ENCODE measurements around the gene ATRX. TPM values are rescaled to one million over a fixed set of nuclear protein-coding genes. Genes with fewer than 3 reads are reported as not detected.
"Not testable (repeated sequence)": the region's sequence is repeated elsewhere in the genome, so short reads cannot be mapped to it uniquely, and the experiment has no call there.

Gene ATRX, protein sequence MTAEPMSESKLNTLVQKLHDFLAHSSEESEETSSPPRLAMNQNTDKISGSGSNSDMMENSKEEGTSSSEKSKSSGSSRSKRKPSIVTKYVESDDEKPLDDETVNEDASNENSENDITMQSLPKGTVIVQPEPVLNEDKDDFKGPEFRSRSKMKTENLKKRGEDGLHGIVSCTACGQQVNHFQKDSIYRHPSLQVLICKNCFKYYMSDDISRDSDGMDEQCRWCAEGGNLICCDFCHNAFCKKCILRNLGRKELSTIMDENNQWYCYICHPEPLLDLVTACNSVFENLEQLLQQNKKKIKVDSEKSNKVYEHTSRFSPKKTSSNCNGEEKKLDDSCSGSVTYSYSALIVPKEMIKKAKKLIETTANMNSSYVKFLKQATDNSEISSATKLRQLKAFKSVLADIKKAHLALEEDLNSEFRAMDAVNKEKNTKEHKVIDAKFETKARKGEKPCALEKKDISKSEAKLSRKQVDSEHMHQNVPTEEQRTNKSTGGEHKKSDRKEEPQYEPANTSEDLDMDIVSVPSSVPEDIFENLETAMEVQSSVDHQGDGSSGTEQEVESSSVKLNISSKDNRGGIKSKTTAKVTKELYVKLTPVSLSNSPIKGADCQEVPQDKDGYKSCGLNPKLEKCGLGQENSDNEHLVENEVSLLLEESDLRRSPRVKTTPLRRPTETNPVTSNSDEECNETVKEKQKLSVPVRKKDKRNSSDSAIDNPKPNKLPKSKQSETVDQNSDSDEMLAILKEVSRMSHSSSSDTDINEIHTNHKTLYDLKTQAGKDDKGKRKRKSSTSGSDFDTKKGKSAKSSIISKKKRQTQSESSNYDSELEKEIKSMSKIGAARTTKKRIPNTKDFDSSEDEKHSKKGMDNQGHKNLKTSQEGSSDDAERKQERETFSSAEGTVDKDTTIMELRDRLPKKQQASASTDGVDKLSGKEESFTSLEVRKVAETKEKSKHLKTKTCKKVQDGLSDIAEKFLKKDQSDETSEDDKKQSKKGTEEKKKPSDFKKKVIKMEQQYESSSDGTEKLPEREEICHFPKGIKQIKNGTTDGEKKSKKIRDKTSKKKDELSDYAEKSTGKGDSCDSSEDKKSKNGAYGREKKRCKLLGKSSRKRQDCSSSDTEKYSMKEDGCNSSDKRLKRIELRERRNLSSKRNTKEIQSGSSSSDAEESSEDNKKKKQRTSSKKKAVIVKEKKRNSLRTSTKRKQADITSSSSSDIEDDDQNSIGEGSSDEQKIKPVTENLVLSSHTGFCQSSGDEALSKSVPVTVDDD (N-terminal part only)
- total RNA-seq (ENCODE audit: low replicate concordance): 83.6 and 124 TPM in 2 replicates

DNA sequence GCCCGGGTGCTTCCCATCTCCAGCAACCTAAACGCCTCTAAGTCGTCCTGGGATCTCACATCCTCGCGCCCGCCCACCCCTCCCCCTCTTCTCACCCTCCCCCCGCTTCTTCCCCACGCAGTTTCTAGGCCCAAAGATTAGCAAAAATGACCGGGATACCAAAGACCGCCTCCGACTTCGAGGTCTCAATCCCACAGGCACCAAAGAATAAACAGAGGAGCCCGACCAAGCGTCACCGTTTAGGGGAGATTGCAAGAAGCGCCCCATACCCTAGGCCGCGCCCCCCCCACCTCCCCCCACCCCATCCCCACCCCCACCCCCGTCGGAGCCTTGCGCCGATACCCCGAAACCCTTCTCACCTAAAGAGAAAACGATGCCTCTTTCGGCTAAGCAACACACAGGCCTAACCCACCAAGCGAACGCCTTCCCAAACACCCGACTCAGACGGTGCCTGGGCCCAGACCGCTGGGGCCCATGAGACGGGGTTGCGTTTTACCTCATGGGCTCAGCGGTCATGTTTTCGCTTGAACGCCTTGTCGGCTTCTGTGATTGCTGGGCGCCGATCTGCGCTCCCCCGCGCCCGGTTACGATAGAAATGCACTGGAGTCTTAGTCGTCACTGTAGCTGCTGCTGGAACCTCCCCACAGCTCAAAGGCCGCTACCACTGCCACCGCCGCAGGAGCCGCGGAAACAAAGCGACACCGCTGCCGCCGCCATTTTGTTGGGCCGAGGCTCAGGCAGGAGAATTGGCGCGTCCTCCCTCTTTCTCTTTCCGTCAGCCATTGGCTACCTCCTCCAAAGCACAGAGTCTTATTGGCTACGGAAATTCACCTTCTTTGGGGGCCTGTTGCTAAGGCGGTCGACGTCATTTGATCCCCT lies at the start of gene ATRX:
Gene ATRX, minus strand, starts transcription at position 731 of the 879 bp plus-strand sequence. Its CDS starts 215 bp downstream, at position 516.
- H3K4me3 ChIP-seq (ENCODE audit: low read depth, low read length): peak within 1 kb of the TSS; percentile 75
- peak; percentile 77 for DNase-seq (ENCODE audit: low read depth)
- TF ChIP-seq, protein P1, sequence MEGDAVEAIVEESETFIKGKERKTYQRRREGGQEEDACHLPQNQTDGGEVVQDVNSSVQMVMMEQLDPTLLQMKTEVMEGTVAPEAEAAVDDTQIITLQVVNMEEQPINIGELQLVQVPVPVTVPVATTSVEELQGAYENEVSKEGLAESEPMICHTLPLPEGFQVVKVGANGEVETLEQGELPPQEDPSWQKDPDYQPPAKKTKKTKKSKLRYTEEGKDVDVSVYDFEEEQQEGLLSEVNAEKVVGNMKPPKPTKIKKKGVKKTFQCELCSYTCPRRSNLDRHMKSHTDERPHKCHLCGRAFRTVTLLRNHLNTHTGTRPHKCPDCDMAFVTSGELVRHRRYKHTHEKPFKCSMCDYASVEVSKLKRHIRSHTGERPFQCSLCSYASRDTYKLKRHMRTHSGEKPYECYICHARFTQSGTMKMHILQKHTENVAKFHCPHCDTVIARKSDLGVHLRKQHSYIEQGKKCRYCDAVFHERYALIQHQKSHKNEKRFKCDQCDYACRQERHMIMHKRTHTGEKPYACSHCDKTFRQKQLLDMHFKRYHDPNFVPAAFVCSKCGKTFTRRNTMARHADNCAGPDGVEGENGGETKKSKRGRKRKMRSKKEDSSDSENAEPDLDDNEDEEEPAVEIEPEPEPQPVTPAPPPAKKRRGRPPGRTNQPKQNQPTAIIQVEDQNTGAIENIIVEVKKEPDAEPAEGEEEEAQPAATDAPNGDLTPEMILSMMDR (IDR thresholded peaks at IDR 0.05; ENCODE audit: insufficient read depth, low read length): no peak

DNA sequence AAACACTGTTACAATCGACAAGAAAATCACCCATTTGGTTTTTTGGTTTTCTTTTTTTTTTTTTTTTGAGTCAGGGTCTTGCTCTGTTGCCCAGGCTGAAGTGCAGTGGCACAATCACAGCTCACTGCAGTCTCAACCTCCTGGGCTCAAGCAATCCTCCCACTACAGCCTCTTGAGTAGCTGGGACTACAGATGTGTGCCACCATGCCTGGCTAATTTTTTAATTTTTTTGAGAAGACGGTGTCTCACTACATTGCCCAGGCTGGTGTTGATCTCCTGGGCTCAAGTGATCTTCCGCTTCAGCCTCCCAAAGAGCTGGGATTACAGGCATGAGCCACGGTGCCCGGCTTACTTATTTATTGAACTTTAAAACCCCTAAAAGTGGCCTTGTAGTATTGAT lies 45.5 kb upstream of the ATRX start:
- DNase-seq (ENCODE audit: low read depth); H3K4me3 ChIP-seq (ENCODE audit: low read depth, low read length): not testable (repeated sequence)

DNA sequence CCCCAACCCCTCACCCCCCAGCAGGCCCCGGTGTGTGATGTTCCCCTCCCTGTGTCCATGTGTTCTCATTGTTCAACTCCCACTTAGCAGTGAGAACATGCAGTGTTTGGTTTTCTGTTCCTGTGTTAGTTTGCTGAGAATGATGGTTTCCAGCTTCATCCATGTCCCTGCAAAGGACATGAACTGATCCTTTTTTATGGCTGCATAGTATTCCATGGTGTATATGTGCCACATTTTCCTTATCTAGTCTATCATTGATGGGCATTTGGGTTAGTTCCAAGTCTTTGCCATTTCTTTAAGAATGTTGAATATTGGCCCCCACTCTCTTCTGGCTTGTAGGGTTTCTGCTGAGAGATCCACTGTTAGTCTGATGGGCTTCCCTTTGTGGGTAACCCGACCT lies 36.0 kb upstream of the ATRX start:
- DNase-seq (ENCODE audit: low read depth); H3K4me3 ChIP-seq (ENCODE audit: low read depth, low read length): not testable (repeated sequence)

DNA sequence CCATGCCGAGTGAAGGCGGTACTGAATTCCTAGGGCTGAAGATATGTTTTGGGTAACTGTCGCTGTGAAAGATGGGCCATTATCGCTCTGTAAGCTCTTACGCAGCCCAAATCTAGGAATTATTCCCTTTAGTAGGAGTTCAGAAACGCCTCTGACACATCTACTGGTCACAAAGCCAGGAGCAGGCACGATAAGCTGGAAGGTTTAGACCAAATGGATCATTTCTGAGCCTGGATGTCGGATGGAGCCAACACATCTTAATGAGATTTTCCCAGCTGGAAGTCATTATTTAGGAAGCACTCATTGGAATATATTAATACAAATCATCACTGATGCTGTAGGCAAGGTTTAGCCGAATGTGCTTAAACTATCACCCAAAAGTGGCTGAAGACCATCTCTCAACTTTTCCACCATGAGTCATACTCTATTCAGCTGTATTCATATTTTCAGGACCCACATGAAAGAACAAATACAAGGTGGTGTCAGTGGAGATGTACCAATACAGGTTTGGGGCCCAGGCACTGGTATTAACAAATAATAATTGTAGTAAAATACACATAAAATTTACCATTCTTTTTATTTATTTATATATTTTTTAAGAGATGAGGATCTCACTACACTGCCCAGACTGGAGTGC lies 34.2 kb upstream of the ATRX start:
- DNase-seq (ENCODE audit: low read depth): peak; percentile 41
- H3K4me3 ChIP-seq (ENCODE audit: low read depth, low read length): no peak overlapping the region
- TF ChIP-seq, protein P1 (IDR thresholded peaks at IDR 0.05; ENCODE audit: insufficient read depth, low read length): no peak

DNA sequence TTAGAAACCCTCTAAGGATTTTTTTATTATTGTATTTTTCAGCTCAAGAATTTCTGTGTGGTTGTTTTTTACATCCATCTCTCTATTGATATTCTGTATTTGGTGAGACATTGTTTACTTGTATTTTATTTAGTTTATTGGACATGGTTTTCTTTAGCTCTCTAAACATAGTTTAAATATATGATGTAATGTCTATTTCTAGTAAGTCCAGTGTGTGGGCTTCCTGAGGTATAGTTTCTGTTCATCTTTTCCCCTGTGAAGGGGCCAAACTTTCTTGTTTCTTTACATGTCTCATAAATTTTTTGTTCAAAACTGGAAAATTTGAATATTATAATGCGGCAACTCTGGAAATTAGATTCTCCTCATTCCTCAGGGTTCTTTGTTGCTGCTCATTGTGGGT lies 28.2 kb upstream of the ATRX start:
- DNase-seq (ENCODE audit: low read depth): no peak
- H3K4me3 ChIP-seq (ENCODE audit: low read depth, low read length): no peak overlapping the region
- TF ChIP-seq, protein P1 (IDR thresholded peaks at IDR 0.05; ENCODE audit: insufficient read depth, low read length): no peak

DNA sequence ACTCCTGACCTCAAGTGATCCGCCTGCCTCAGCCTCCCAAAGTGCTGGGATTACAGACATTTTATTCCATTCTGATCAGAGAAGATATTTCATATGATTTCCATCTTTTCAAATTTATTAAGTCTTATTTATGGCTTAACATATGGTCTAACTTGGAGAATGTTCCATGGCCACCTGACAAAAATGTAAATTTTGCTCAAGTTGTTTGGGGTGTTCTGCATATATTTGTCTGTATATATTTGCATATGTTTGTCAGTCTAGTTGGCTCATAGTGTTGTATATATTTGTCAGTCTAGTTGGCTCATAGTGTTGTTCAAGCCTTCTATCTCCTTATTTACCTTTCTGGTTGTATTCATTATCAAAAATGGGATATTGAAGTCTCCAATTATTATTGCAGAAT lies 16.2 kb upstream of the ATRX start:
- TF ChIP-seq, protein P1 (IDR thresholded peaks at IDR 0.05; ENCODE audit: insufficient read depth, low read length): no peak
- H3K4me3 ChIP-seq (ENCODE audit: low read depth, low read length): no peak overlapping the region
- DNase-seq (ENCODE audit: low read depth): no peak

Measured in fibroblast of the aortic adventitia (primary cell).